SK-N-SH (cell line): ENCODE measurements around the gene SPG7.

Experiments
- CTCF ChIP-seq: fragments of 200-600 bp; sonication (generic); IDR thresholded peaks from 2 replicates; pipeline ENCODE4 v1.6.1; 2017; ENCODE audit warnings: antibody characterized with exemption, mild to moderate bottlenecking, moderate library complexity
- EZH2phosphoT487 ChIP-seq: fragments of 200-600 bp; sonication (generic); IDR thresholded peaks from 2 replicates; pipeline ENCODE4 v1.6.1; 2017; ENCODE audit warnings: low read depth, mixed run types, mild to moderate bottlenecking, antibody characterized with exemption, moderate library complexity, borderline replicate concordance
- JUND ChIP-seq: IDR thresholded peaks from 2 replicates; pipeline ENCODE4 v1.4.0; 2012
- MAX ChIP-seq: IDR thresholded peaks from 2 replicates; pipeline ENCODE4 v1.4.0; 2012; ENCODE audit warnings: low read depth
- POLR2AphosphoS5 ChIP-seq: IDR thresholded peaks from 2 replicates; pipeline ENCODE4 v1.6.1; 2012; ENCODE audit warnings: low read depth, low read length
- RCOR1 ChIP-seq: fragments of 150-350 bp; IDR thresholded peaks from 2 replicates; pipeline ENCODE4 v1.6.1; 2017; ENCODE audit warnings: antibody characterized with exemption, low read length
- RFX5 ChIP-seq: IDR thresholded peaks from 2 replicates; pipeline ENCODE4 v1.6.1; 2012; ENCODE audit warnings: mild to moderate bottlenecking, improper control_type of control experiment, low read length
- SIN3A ChIP-seq: IDR thresholded peaks from 2 replicates; pipeline ENCODE4 v1.6.1; 2012; ENCODE audit warnings: low read depth, mild to moderate bottlenecking, low read length, moderate library complexity, borderline replicate concordance
- TAF1 ChIP-seq: IDR thresholded peaks from 2 replicates; pipeline ENCODE4 v1.6.1; 2012; ENCODE audit warnings: low read depth, mild to moderate bottlenecking, low read length, moderate library complexity, borderline replicate concordance
- TCF12 ChIP-seq: IDR thresholded peaks from 2 replicates; pipeline ENCODE4 v1.4.0; 2012
- TEAD4 ChIP-seq: IDR thresholded peaks from 2 replicates; pipeline ENCODE4 v1.4.0; 2012; ENCODE audit warnings: mild to moderate bottlenecking, borderline replicate concordance; ENCODE audit not compliant: insufficient read depth
- USF2 ChIP-seq: fragments of 150-350 bp; IDR thresholded peaks from 2 replicates; pipeline ENCODE4 v1.6.1; 2017; ENCODE audit warnings: antibody characterized with exemption, low read length, low read depth, borderline replicate concordance
- YY1 ChIP-seq: IDR thresholded peaks from 2 replicates; pipeline ENCODE4 v1.4.0; 2012; ENCODE audit warnings: low read depth, mild to moderate bottlenecking

- no peak for TF ChIP-seq CTCF
- TF ChIP-seq POLR2AphosphoS5, result no peak
- peak; percentile 28; the same call in 1 of the 2 replicates for TF ChIP-seq TCF12
- no peak for TF ChIP-seq TAF1
- no peak for TF ChIP-seq RFX5
- no peak for TF ChIP-seq MAX
- TF ChIP-seq SIN3A, result no peak
- TF ChIP-seq TEAD4, result no peak
- no peak for TF ChIP-seq EZH2phosphoT487
- no peak for TF ChIP-seq USF2
- TF ChIP-seq YY1, result no peak
- no peak for TF ChIP-seq JUND
- TF ChIP-seq RCOR1, result no peak
Measured at GRCh38 chr16:89478576-89479221, 29.5 kb upstream of the SPG7 start.
